Measurements from ENCODE around the gene SLC34A1.

DNA sequence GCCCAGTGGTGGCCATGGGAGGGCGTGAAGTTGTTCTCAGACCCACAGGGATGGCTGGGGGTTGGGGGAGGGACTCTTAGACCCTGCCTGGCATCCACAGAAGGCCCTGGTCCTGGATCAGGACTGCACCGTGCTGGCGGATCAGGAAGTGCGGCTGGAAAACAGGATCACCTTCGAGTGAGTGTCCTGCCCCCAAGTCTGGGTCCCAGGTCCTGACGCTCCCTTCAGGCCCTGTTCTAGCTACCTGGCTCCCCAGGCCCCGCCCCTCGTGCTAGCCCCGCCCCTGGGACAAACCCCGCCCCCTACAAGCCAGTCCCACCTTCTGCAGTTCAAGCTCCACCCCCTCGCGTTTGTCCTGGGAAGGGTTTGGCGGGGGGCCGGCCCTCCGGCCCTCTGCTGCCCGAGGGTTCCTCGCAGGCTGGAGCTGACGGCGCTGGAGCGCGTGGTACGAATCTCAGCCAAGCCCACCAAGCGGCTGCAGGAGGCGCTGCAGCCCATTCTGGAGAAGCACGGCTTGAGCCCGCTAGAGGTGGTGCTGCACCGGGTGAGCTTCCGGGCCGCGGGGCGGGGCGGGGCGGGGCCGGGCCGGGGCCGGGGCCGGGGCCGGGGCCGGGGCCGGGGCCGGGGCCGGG is 13.6 kb upstream of the SLC34A1 start:
- TF ChIP-seq, protein P1, sequence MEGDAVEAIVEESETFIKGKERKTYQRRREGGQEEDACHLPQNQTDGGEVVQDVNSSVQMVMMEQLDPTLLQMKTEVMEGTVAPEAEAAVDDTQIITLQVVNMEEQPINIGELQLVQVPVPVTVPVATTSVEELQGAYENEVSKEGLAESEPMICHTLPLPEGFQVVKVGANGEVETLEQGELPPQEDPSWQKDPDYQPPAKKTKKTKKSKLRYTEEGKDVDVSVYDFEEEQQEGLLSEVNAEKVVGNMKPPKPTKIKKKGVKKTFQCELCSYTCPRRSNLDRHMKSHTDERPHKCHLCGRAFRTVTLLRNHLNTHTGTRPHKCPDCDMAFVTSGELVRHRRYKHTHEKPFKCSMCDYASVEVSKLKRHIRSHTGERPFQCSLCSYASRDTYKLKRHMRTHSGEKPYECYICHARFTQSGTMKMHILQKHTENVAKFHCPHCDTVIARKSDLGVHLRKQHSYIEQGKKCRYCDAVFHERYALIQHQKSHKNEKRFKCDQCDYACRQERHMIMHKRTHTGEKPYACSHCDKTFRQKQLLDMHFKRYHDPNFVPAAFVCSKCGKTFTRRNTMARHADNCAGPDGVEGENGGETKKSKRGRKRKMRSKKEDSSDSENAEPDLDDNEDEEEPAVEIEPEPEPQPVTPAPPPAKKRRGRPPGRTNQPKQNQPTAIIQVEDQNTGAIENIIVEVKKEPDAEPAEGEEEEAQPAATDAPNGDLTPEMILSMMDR (conservative IDR thresholded peaks at IDR 0.05; ENCODE audit: low read depth, low read length), result peak; percentile 78
- TF ChIP-seq MXI1 (IDR thresholded peaks at IDR 0.05; ENCODE audit: borderline replicate concordance, low read depth, low read length), result peak; percentile 68; the same call in 1 of the 2 replicates
- TF ChIP-seq POLR2A (IDR thresholded peaks at IDR 0.05; ENCODE audit: low read depth, low read length), result no peak
- TF ChIP-seq MAZ (IDR thresholded peaks at IDR 0.05; ENCODE audit: borderline replicate concordance, low read depth, low read length), result peak; percentile 40
- no peak for TF ChIP-seq FOS (IDR thresholded peaks at IDR 0.05; ENCODE audit: low read depth, low read length)
- peak; percentile 60 for TF ChIP-seq SMC3 (IDR thresholded peaks at IDR 0.05; ENCODE audit: low read depth, low read length)
- TF ChIP-seq CEBPB (IDR thresholded peaks at IDR 0.05; ENCODE audit: low read depth, low read length), result no peak
- no peak for TF ChIP-seq RCOR1 (IDR thresholded peaks at IDR 0.05; ENCODE audit: insufficient replicate concordance, low read length)
- TF ChIP-seq CHD1 (IDR thresholded peaks at IDR 0.05; ENCODE audit: low read depth, low read length), result no peak
- peak; percentile 65 for TF ChIP-seq RAD21 (IDR thresholded peaks at IDR 0.05; ENCODE audit: low read length)

Data from IMR-90 (cell line).